ENCODE measurements around the gene ZNF335. TPM values are rescaled to one million over a fixed set of nuclear protein-coding genes. Genes with fewer than 3 reads are reported as not detected.

The ZNF335 gene
- total RNA-seq, 2 donors from 2014 or later, result 21.4 to 43.4 TPM

- no peak overlapping the region for H3K27ac ChIP-seq
- no peak for DNase-seq (ENCODE audit: low spot score)
- no peaks in the 10 kb centered on the region for H3K9me3 ChIP-seq
- H3K36me3 ChIP-seq, result peaks cover 0 to 9% of the 10 kb centered on the region in 2 donors
- WGBS, result 84% methylated on average over 14 of the region's 14 CpGs
- intact Hi-C loops (cut with DNase I), result loop anchor here (10.0 kb wide), 1 partner anchor 74 kb away; the partner anchor contains the start of genes CTSA and NEURL2
- no peaks in the 10 kb centered on the region for H3K4me1 ChIP-seq (replicated peaks)
- no peak overlapping the region for H3K4me3 ChIP-seq
- TF ChIP-seq, protein P1, sequence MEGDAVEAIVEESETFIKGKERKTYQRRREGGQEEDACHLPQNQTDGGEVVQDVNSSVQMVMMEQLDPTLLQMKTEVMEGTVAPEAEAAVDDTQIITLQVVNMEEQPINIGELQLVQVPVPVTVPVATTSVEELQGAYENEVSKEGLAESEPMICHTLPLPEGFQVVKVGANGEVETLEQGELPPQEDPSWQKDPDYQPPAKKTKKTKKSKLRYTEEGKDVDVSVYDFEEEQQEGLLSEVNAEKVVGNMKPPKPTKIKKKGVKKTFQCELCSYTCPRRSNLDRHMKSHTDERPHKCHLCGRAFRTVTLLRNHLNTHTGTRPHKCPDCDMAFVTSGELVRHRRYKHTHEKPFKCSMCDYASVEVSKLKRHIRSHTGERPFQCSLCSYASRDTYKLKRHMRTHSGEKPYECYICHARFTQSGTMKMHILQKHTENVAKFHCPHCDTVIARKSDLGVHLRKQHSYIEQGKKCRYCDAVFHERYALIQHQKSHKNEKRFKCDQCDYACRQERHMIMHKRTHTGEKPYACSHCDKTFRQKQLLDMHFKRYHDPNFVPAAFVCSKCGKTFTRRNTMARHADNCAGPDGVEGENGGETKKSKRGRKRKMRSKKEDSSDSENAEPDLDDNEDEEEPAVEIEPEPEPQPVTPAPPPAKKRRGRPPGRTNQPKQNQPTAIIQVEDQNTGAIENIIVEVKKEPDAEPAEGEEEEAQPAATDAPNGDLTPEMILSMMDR (IDR thresholded peaks at IDR 0.05), result no peak
- no peak for TF ChIP-seq POLR2A (IDR thresholded peaks at IDR 0.05)
- no peak for TF ChIP-seq POLR2AphosphoS5 (IDR thresholded peaks at IDR 0.05)
- H3K27me3 ChIP-seq (replicated peaks; ENCODE audit: insufficient read depth), result no peaks in the 10 kb centered on the region
These were observed 2.9 kb downstream of the ZNF335 start for GRCh38 chr20:45968801-45969711.

DNA sequence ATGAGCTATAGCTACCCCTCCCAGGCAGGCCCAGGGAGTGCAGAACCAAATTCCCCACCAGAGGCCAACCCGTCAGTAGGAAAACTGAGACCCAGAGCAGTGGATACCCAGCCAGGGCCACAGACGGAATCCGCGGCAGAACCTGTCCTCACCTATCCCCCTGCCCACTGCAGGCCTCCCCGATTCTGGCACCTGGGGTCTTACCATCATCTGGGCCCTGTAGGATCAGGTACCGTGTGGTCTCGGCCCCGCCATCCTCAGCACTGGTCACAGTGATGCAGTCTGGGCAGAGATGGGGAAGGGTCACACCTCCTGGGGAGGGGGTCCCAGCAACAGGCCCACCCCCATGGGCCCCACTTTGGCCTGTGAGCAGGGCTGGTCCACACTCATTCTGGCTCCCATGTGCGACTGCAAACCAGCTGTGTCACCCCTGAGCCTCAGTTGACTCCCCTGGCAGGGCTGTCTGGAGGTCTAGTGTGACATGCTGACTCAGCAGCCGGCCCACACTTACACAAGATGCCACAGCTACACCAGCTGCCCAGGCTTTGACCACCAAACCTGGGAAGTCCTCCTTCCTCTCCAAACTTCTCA lies 3.8 kb downstream of the ZNF335 start:
- Histone ChIP-seq H3K27me3 (replicated peaks; ENCODE audit: insufficient read depth) (no peaks in the 10 kb centered on the region), H3K4me3 (no peak overlapping the region), H3K27ac (no peak overlapping the region), H3K4me1 (replicated peaks) (no peaks in the 10 kb centered on the region), H3K9me3 (no peaks in the 10 kb centered on the region), H3K36me3 (peaks cover 0 to 18% of the 10 kb centered on the region in 2 donors)
- WGBS, result 92% methylated on average over 10 of the region's 10 CpGs
- TF ChIP-seq POLR2AphosphoS5 (IDR thresholded peaks at IDR 0.05) (no peak), POLR2A (IDR thresholded peaks at IDR 0.05) (no peak)
- TF ChIP-seq, protein P1 (IDR thresholded peaks at IDR 0.05), result no peak
- no peak for DNase-seq (ENCODE audit: low spot score)
- intact Hi-C loops (cut with DNase I), result loop anchor here (10.0 kb wide), 1 partner anchor 73 kb away; the partner anchor contains the start of genes CTSA and NEURL2

- TF ChIP-seq POLR2A (IDR thresholded peaks at IDR 0.05) (no peak), POLR2AphosphoS5 (IDR thresholded peaks at IDR 0.05) (no peak)
- TF ChIP-seq, protein P1 (IDR thresholded peaks at IDR 0.05), result no peak
- H3K36me3 ChIP-seq, result peaks cover 0 to 23% of the 10 kb centered on the region in 2 donors
- H3K27ac ChIP-seq, result no peak overlapping the region
- H3K4me3 ChIP-seq, result no peak overlapping the region
- no peaks in the 10 kb centered on the region for H3K4me1 ChIP-seq (replicated peaks)
- H3K27me3 ChIP-seq (replicated peaks; ENCODE audit: insufficient read depth), result no peaks in the 10 kb centered on the region
- intact Hi-C loops (cut with DNase I), result loop anchor here (10.0 kb wide), 1 partner anchor 73 kb away; the partner anchor contains the start of genes CTSA and NEURL2
- no peaks in the 10 kb centered on the region for H3K9me3 ChIP-seq
- WGBS, result 92% methylated on average over 13 of the region's 13 CpGs
- DNase-seq (ENCODE audit: low spot score), result no peak
These were observed 4.4 kb downstream of the ZNF335 start for GRCh38 chr20:45967551-45968080.

DNA sequence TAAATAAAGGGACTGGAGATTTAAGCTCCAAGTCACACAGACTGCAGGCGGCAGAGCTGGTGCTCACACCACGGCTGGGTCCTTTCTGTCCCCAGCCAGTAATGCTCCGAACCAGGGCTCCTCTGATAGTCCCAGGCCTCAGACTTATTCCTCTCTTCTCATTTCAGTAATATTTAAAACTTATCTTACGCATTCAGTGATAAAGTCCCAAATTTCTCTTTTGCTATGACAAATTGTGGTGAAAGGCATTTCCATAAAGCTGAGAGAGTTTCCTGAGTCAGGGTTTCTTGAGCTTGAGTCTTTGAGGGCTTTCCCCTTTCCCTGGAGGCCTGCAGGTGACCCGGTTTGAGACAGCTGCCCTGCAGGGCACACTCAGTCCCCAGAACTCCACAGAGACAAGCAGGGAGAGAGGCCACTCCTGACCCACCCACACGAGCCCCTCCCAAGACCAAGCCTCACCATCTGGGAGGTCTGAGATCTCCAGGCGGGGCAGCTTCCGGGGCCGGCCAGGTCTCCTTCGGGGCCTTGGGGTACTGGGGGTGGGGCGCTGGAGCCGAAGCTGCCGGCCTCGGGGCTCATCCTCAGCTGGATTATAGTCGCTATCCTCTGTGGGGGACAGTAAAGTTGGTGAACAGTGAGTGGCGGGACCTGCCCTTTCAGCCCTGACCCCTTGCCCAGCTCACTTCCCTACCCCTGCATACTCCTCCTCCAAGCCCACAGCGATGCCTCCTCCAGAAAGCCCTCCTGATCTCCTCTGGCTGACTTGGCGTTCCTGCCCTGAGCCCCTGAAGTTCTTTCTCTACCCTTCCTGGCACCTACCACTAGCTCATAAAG lies 6.6 kb downstream of the ZNF335 start:
- Histone ChIP-seq H3K4me3 (no peak overlapping the region), H3K9me3 (no peaks in the 10 kb centered on the region), H3K27me3 (replicated peaks; ENCODE audit: insufficient read depth) (no peaks in the 10 kb centered on the region), H3K36me3 (peaks cover 0 to 31% of the 10 kb centered on the region in 2 donors), H3K4me1 (replicated peaks) (no peaks in the 10 kb centered on the region), H3K27ac (no peak overlapping the region)
- DNase-seq (ENCODE audit: low spot score), result no peak
- TF ChIP-seq, protein P1 (IDR thresholded peaks at IDR 0.05), result no peak
- 89% methylated on average over 18 of the region's 18 CpGs for WGBS
- intact Hi-C loops (cut with DNase I), result loop anchor here (10.0 kb wide), 1 partner anchor 71 kb away; the partner anchor contains the start of genes CTSA and NEURL2
